GM12878 (cell line): ENCODE results near the gene CLIC6. TPM values are rescaled to one million over a fixed set of nuclear protein-coding genes. Genes with fewer than 3 reads are reported as not detected.

Experiments
- ATAC-seq: fragments of 200-7000 bp; cut with Tn5 transposase; 3 replicates; pipeline ENCODE4 v1.9.1; 2020; ENCODE audit warnings: mild to moderate bottlenecking, moderate library complexity
- BruUV-seq: library from RNA; stranded (reverse); fragments of 400-500 nt; replicated peaks from 2 replicates; lab custom pipeline; 2021; lab: Mats Ljungman, UMichigan
- CTCF ChIA-PET: fragments of 300-600 bp; sonication (Branson Sonifier 250); formaldehyde crosslinking; extraction: SDS; loops from one replicate; lab custom pipeline; 2021; ENCODE audit warnings: inconsistent platforms; lab: Yijun Ruan, JAX
- POLR2A ChIA-PET: fragments of 350-600 bp; formaldehyde crosslinking; extraction: SDS; loops from one replicate; lab custom pipeline; 2021; ENCODE audit warnings: inconsistent platforms; lab: Charles Lee
- RAD21 ChIA-PET: fragments of 300-600 bp; sonication (Branson Sonifier 250); formaldehyde crosslinking; loops from one replicate; lab custom pipeline; 2023; ENCODE audit warnings: antibody characterized with exemption; ENCODE audit not compliant: unreplicated experiment; lab: Charles Lee
- SMC1A ChIA-PET: fragments of 300-600 bp; sonication (Branson Sonifier 250); formaldehyde crosslinking; loops from one replicate; lab custom pipeline; 2023; ENCODE audit not compliant: unreplicated experiment, uncharacterized antibody; lab: Charles Lee
- DNase-seq: peaks from one replicate; pipeline ENCODE4 v3.0.0-alpha.2; 2011; ENCODE audit warnings: low read depth, low spot score
- FAIRE-seq: peaks from 3 replicates; lab custom pipeline; 2011; peaks lifted over from hg19 to GRCh38; lab: Jason Lieb, UNC
- H2AFZ ChIP-seq: 2 replicates; pipeline ENCODE4 v1.6.0; 2011; ENCODE audit warnings: low read depth, low read length, control low read depth; ENCODE audit not compliant: control insufficient read depth
- H3K27ac ChIP-seq: 2 replicates; pipeline ENCODE4 v1.5.1; 2011; ENCODE audit warnings: control low read depth; ENCODE audit not compliant: control insufficient read depth, insufficient read depth
- H3K27me3 ChIP-seq, 2 experiments: replicated peaks in 1 of 2; 2 replicates each; pipeline versions ENCODE4 v1.6.0 to v1.6.1; 2011; ENCODE audit warnings: low read length in 1 of 2; ENCODE audit not compliant: control insufficient read depth in 2 of 2, insufficient read depth in 2 of 2
- H3K36me3 ChIP-seq, 2 experiments: 2 replicates each; pipeline ENCODE4 v1.5.1; 2011; ENCODE audit warnings: low read length in 1 of 2; ENCODE audit not compliant: control insufficient read depth in 2 of 2, insufficient read depth in 2 of 2
- H3K4me1 ChIP-seq: 2 replicates; pipeline ENCODE4 v1.6.1; 2011; ENCODE audit warnings: mild to moderate bottlenecking, low read length, moderate library complexity, mixed read lengths; ENCODE audit not compliant: control insufficient read depth, insufficient read depth
- H3K4me2 ChIP-seq: 2 replicates; pipeline ENCODE4 v1.6.0; 2011; ENCODE audit warnings: control low read depth; ENCODE audit not compliant: control insufficient read depth, insufficient read depth
- H3K4me3 ChIP-seq: fragments of 200-600 bp; sonication (generic); 2 replicates; pipeline ENCODE4 v1.5.1; 2016
- H3K79me2 ChIP-seq: 2 replicates; pipeline ENCODE4 v1.6.0; 2011; ENCODE audit warnings: low read length; ENCODE audit not compliant: control insufficient read depth, insufficient read depth
- H3K9ac ChIP-seq: 2 replicates; pipeline ENCODE4 v1.8.0; 2011; ENCODE audit warnings: low read length, control low read depth, mixed read lengths; ENCODE audit not compliant: control insufficient read depth, insufficient read depth
- H3K9me3 ChIP-seq: replicated peaks from 3 replicates; pipeline ENCODE4 v1.5.1; 2011; ENCODE audit warnings: mild to moderate bottlenecking, low read length; ENCODE audit not compliant: control insufficient read depth, insufficient read depth
- H4K20me1 ChIP-seq: 2 replicates; pipeline ENCODE4 v1.6.0; 2011; ENCODE audit not compliant: control insufficient read depth, insufficient read depth
- CEBPZ ChIP-seq: fragments of 150-350 bp; IDR thresholded peaks from 2 replicates; pipeline ENCODE4 v1.6.1; 2016; ENCODE audit warnings: low read depth, low read length
- EZH2 ChIP-seq: IDR thresholded peaks from 2 replicates; pipeline ENCODE4 v1.6.1; 2012; ENCODE audit warnings: low read depth, mild to moderate bottlenecking, control low read depth, inconsistent platforms, low read length, borderline replicate concordance; ENCODE audit not compliant: control insufficient read depth
- HSF1 ChIP-seq: fragments of 150-350 bp; IDR thresholded peaks from 2 replicates; pipeline ENCODE4 v1.6.1; 2014; ENCODE audit warnings: mild to moderate bottlenecking, low read depth, low read length
- JUNB ChIP-seq: IDR thresholded peaks from 2 replicates; pipeline ENCODE4 v1.6.1; 2016; ENCODE audit warnings: antibody characterized with exemption, mild to moderate bottlenecking
- LARP7 ChIP-seq: fragments of 450-650 bp; IDR thresholded peaks from 2 replicates; pipeline ENCODE4 v1.6.1; 2017; ENCODE audit warnings: mild to moderate bottlenecking
- MYC ChIP-seq: IDR thresholded peaks from 2 replicates; pipeline ENCODE4 v1.6.1; 2011; ENCODE audit warnings: mild to moderate bottlenecking, low read length, moderate library complexity, inconsistent platforms; ENCODE audit not compliant: insufficient read depth, insufficient replicate concordance, insufficient read length, severe bottlenecking
- NFYB ChIP-seq: IDR thresholded peaks from 2 replicates; pipeline ENCODE4 v1.6.1; 2011; ENCODE audit warnings: low read depth, mild to moderate bottlenecking, low read length, improper control_type of control experiment, moderate library complexity; ENCODE audit not compliant: insufficient read depth
- SIN3A ChIP-seq: IDR thresholded peaks from 2 replicates; pipeline ENCODE4 v1.6.1; 2012; ENCODE audit warnings: low read depth, low read length, improper control_type of control experiment
- SMARCA5 ChIP-seq: fragments of 450-650 bp; IDR thresholded peaks from 2 replicates; pipeline ENCODE4 v1.6.1; 2017; ENCODE audit warnings: mild to moderate bottlenecking
- ZNF592 ChIP-seq: fragments of 450-650 bp; IDR thresholded peaks from 2 replicates; pipeline ENCODE4 v1.6.1; 2017; ENCODE audit warnings: mild to moderate bottlenecking, moderate library complexity
- ZZZ3 ChIP-seq: IDR thresholded peaks from 2 replicates; pipeline ENCODE4 v1.6.1; 2011; ENCODE audit warnings: low read depth; ENCODE audit not compliant: control insufficient read depth, insufficient read length
- WGBS: methylation state at CpG from one replicate; pipeline ENCODE4 v1.1.6; 2016; ENCODE audit warnings: low lambda C conversion rate; ENCODE audit not compliant: insufficient replicate concordance, insufficient coverage; ENCODE audit errors: missing lambda C conversion rate; 5-methylcytosine and 5-hydroxymethylcytosine counted together
- in situ Hi-C: fragments of 300-500 bp; cut with MboI; formaldehyde crosslinking; loops from 9 replicates; pipeline ENCODE4 v1.14.3; 2018; ENCODE audit warnings: mixed read lengths
- intact Hi-C: fragments of 100-400 bp; cut with micrococcal nuclease; formaldehyde crosslinking; loops from one replicate; pipeline ENCODE4 v1.14.2; 2022; ENCODE audit not compliant: unreplicated experiment
- polyA plus RNA-seq, 11 experiments: library from polyadenylated mRNA; depleted of rRNA in 4 of 11; unstranded in 6 of 11; stranded (reverse) in 5 of 11; fragments of >200 nt; fragmentation: Nextera tagmentation in 4 of 11; fragmentation: Illumina TruSeq in 1 of 11; extraction: Ambion mirVana in 4 of 11; extraction: Trizol in 1 of 11; gene quantifications; 1 replicate in 1 of 11; 2 replicates in 10 of 11; pipeline versions ENCODE4 v1.2.1 to v1.2.3, GENCODE V29; 2011 to 2016; ENCODE audit warnings: inconsistent platforms in 2 of 11, missing spikeins in 2 of 11, low read depth in 1 of 11
- total RNA-seq, 4 experiments: library from RNA; depleted of rRNA in 3 of 4; stranded (reverse); fragments of >200 nt in 3 of 4; fragmentation: Illumina TruSeq in 1 of 4; extraction: Trizol in 1 of 4; gene quantifications; 2 replicates each; pipeline versions ENCODE4 v1.2.1 to v1.2.3, GENCODE V29; 2013 to 2021

The CLIC6 gene
- total and polyA plus RNA-seq, 10 of the 15 experiments (the other 5 are each of a cell fraction or from before 2014, with no cell fraction given) = 5.7 to 34.1 (median 11.2) TPM

DNA sequence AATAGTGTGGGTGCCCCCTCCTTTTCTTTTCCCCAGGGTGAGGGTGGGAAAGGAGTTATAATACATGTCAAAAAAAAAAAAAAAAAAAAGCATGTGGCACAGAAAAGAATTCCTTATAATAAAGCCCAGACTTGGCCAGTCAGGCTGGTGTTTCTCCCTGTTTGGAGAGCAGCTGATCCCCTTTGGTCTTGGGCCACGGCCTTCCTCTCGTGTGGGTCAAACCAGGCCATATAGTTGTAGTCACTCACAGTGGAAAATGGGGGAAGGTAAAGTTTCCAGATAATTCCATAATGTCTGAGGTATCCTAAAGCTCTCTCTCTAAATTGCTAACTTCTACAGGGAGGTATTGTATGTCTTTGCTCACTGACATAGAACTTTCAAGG, 22.0 kb downstream of the CLIC6 start (continued):
- no peak for TF ChIP-seq ZNF592

- H3K27ac ChIP-seq = no peak overlapping the region
- TF ChIP-seq LARP7 = no peak
- TF ChIP-seq SMARCA5 = no peak
- TF ChIP-seq ZZZ3 = no peak
- TF ChIP-seq NFYB = no peak
- TF ChIP-seq MYC = no peak
- TF ChIP-seq JUNB = no peak
- no peak for TF ChIP-seq HSF1
- no peak for TF ChIP-seq SIN3A
- TF ChIP-seq EZH2 = no peak
- no peak for TF ChIP-seq CEBPZ
Measured at GRCh38 chr21:34691390-34692032, 22.7 kb downstream of the CLIC6 start.

More at GRCh38 chr21:34691390-34692032, 22.7 kb downstream of the CLIC6 start:
- no peaks in the 10 kb centered on the region for H3K36me3 ChIP-seq
- intact Hi-C loops (loop anchor here (5.0 kb wide), 1 partner anchor 196 kb away; no protein-coding TSS in a partner anchor), in situ Hi-C loops (no loop called here)
- H3K4me2 ChIP-seq = no peak overlapping the region
- no peaks in the 10 kb centered on the region for H3K27me3 ChIP-seq
- H2AFZ ChIP-seq = no peak overlapping the region
- H3K9ac ChIP-seq = no peak overlapping the region
- ATAC-seq (no peak), FAIRE-seq (no peak), DNase-seq (no peak)
- no TSS peak for BruUV-seq
- ChIA-PET SMC1A (interaction anchor here (1.0 to 1.7 kb wide), 10 partner anchors 11 to 1148 kb away, joined by 3 to 10 read pairs (median 4); no protein-coding TSS in a partner anchor), CTCF (interaction anchor here (0.6 to 6.2 kb wide), 8 partner anchors 18 to 1148 kb away, joined by 3 to 50 read pairs (median 6); no protein-coding TSS in a partner anchor), POLR2A (interaction anchor here (0.6 kb wide), 1 partner anchor 191 kb away, joined by 3 read pairs; no protein-coding TSS in a partner anchor), RAD21 (interaction anchor here (1.1 to 3.5 kb wide), 4 partner anchors 13 to 109 kb away, joined by 3 to 22 read pairs (median 7); no protein-coding TSS in a partner anchor)
- H3K79me2 ChIP-seq = peaks cover 16% of the 10 kb centered on the region
- no peaks in the 10 kb centered on the region for H4K20me1 ChIP-seq
- H3K9me3 ChIP-seq = no peaks in the 10 kb centered on the region; the same call in 2 of the 3 replicates
- no peak overlapping the region for H3K4me3 ChIP-seq
- 79% methylated on average over 5 of the region's 5 CpGs for WGBS
- H3K4me1 ChIP-seq = peaks cover 42% of the 10 kb centered on the region
